H9 (cell line): ENCODE measurements around the gene CDRT15L2. TPM values are rescaled to one million over a fixed set of nuclear protein-coding genes. Genes with fewer than 3 reads are reported as not detected.

Source experiments
- DNase-seq: peaks from one replicate; pipeline ENCODE4 v3.0.0-alpha.2; 2017
- H2AFZ ChIP-seq: one replicate; pipeline ENCODE4 v1.6.1; 2013; ENCODE audit warnings: mild to moderate bottlenecking, low read length, control low read depth, moderate library complexity
- H2AK5ac ChIP-seq: 2 replicates; pipeline ENCODE4 v1.6.1; 2013; ENCODE audit warnings: low read length, control low read depth, mixed read lengths; ENCODE audit not compliant: insufficient read length
- H2BK120ac ChIP-seq: one replicate; pipeline ENCODE4 v1.6.1; 2013; ENCODE audit warnings: low read depth, mild to moderate bottlenecking, low read length, control low read depth, inconsistent platforms; ENCODE audit not compliant: poor library complexity, severe bottlenecking
- H2BK12ac ChIP-seq: 2 replicates; pipeline ENCODE4 v1.6.1; 2013; ENCODE audit warnings: low read length, control low read depth, mixed read lengths, low read depth; ENCODE audit not compliant: insufficient read length
- H2BK15ac ChIP-seq: 2 replicates; pipeline ENCODE4 v1.6.1; 2013; ENCODE audit warnings: low read depth, low read length, control low read depth
- H2BK20ac ChIP-seq: one replicate; pipeline ENCODE4 v1.6.1; 2013; ENCODE audit warnings: low read depth, mild to moderate bottlenecking, low read length, control low read depth, inconsistent platforms; ENCODE audit not compliant: poor library complexity, severe bottlenecking
- H2BK5ac ChIP-seq: 2 replicates; pipeline ENCODE4 v1.6.1; 2013; ENCODE audit warnings: low read length, control low read depth, mixed read lengths; ENCODE audit not compliant: insufficient read length
- H3K14ac ChIP-seq: 2 replicates; pipeline ENCODE4 v1.6.1; 2013; ENCODE audit warnings: low read length, control low read depth; ENCODE audit not compliant: insufficient read depth
- H3K18ac ChIP-seq: 2 replicates; pipeline ENCODE4 v1.6.1; 2013; ENCODE audit warnings: low read depth, mild to moderate bottlenecking, mixed read lengths, low read length, control low read depth; ENCODE audit not compliant: insufficient read length
- H3K23ac ChIP-seq: 2 replicates; pipeline ENCODE4 v1.6.1; 2013; ENCODE audit warnings: low read length, control low read depth, mixed read lengths, low read depth; ENCODE audit not compliant: insufficient read length
- H3K23me2 ChIP-seq: 2 replicates; pipeline ENCODE4 v1.6.1; 2013; ENCODE audit warnings: low read depth, mild to moderate bottlenecking, mixed read lengths, low read length, control low read depth; ENCODE audit not compliant: insufficient read length, poor library complexity, severe bottlenecking
- H3K27ac ChIP-seq: 2 replicates; pipeline ENCODE4 v1.5.1; 2013; ENCODE audit warnings: low read length, control low read depth, mixed read lengths, low read depth; ENCODE audit not compliant: insufficient read length
- H3K27me3 ChIP-seq: 2 replicates; pipeline ENCODE4 v1.6.1; 2013; ENCODE audit warnings: low read length, control low read depth, inconsistent platforms; ENCODE audit not compliant: insufficient read depth
- H3K4ac ChIP-seq: 2 replicates; pipeline ENCODE4 v1.6.1; 2013; ENCODE audit warnings: low read depth, mild to moderate bottlenecking, control low read depth, inconsistent platforms, low read length, moderate library complexity
- H3K4me1 ChIP-seq: 2 replicates; pipeline ENCODE4 v1.6.1; 2013; ENCODE audit warnings: low read length, control low read depth, inconsistent platforms; ENCODE audit not compliant: insufficient read depth
- H3K4me2 ChIP-seq: 2 replicates; pipeline ENCODE4 v1.6.1; 2013; ENCODE audit warnings: low read length, control low read depth, mixed read lengths; ENCODE audit not compliant: insufficient read length, insufficient read depth
- H3K56ac ChIP-seq: 2 replicates; pipeline ENCODE4 v1.6.1; 2013; ENCODE audit warnings: low read depth, mild to moderate bottlenecking, mixed read lengths, low read length, control low read depth; ENCODE audit not compliant: insufficient read length
- H3K79me1 ChIP-seq: 2 replicates; pipeline ENCODE4 v1.6.1; 2013; ENCODE audit warnings: low read depth, mild to moderate bottlenecking, moderate library complexity, low read length, control low read depth, inconsistent platforms; ENCODE audit not compliant: insufficient read depth, poor library complexity, severe bottlenecking
- H3K79me2 ChIP-seq: 2 replicates; pipeline ENCODE4 v1.6.1; 2013; ENCODE audit warnings: low read length, control low read depth, inconsistent platforms; ENCODE audit not compliant: insufficient read depth
- H3K9ac ChIP-seq: 2 replicates; pipeline ENCODE4 v1.6.1; 2013; ENCODE audit warnings: low read length, control low read depth, mixed read lengths; ENCODE audit not compliant: insufficient read length; ENCODE audit errors: extremely low read depth
- H3K9me3 ChIP-seq: one replicate; pipeline ENCODE4 v1.6.1; 2013; ENCODE audit warnings: low read depth, low read length, inconsistent platforms; ENCODE audit not compliant: control insufficient read depth
- H3T11ph ChIP-seq: one replicate; pipeline ENCODE4 v1.6.1; 2013; ENCODE audit warnings: mild to moderate bottlenecking, low read length, control low read depth, inconsistent platforms
- H4K20me1 ChIP-seq: one replicate; pipeline ENCODE4 v1.6.1; 2013; ENCODE audit not compliant: control insufficient read depth, insufficient read length, insufficient read depth
- H4K5ac ChIP-seq: 2 replicates; pipeline ENCODE4 v1.6.1; 2013; ENCODE audit warnings: low read depth, mild to moderate bottlenecking, mixed read lengths, low read length, control low read depth; ENCODE audit not compliant: insufficient read length
- H4K8ac ChIP-seq: replicated peaks from 2 replicates; pipeline ENCODE4 v1.6.1; 2013; ENCODE audit warnings: low read length, control low read depth, mixed read lengths, low read depth; ENCODE audit not compliant: insufficient read length
- H4K91ac ChIP-seq: 2 replicates; pipeline ENCODE4 v1.6.1; 2013; ENCODE audit warnings: low read depth, mild to moderate bottlenecking, moderate library complexity, mixed read lengths, low read length, control low read depth; ENCODE audit not compliant: insufficient read length
- H3K27ac Mint-ChIP-seq, 3 experiments: 2 replicates in 2 of 3; 3 replicates in 1 of 3; pipeline ENCODE4 v1.8.0; 2020 to 2021; ENCODE audit warnings: mixed read lengths in 3 of 3, mild to moderate bottlenecking in 1 of 3, moderate library complexity in 1 of 3
- H3K27me3 Mint-ChIP-seq: 2 replicates; pipeline ENCODE4 v1.8.0; 2021; ENCODE audit warnings: low read depth, mild to moderate bottlenecking, moderate library complexity, mixed read lengths
- H3K36me3 Mint-ChIP-seq, 3 experiments: 2 replicates in 2 of 3; 3 replicates in 1 of 3; pipeline ENCODE4 v1.8.0; 2020 to 2021; ENCODE audit warnings: low read depth in 3 of 3, mixed read lengths in 3 of 3; ENCODE audit not compliant: insufficient read depth in 1 of 3
- H3K4me1 Mint-ChIP-seq, 2 experiments: 2 replicates each; pipeline ENCODE4 v1.8.0; 2020; ENCODE audit warnings: mixed read lengths in 2 of 2
- H3K4me3 Mint-ChIP-seq, 2 experiments: 2 replicates in 1 of 2; 3 replicates in 1 of 2; pipeline ENCODE4 v1.8.0; 2020 to 2021; ENCODE audit warnings: mild to moderate bottlenecking in 2 of 2, mixed read lengths in 2 of 2, moderate library complexity in 1 of 2
- H3K9me3 Mint-ChIP-seq, 2 experiments: 2 replicates in 1 of 2; 3 replicates in 1 of 2; pipeline ENCODE4 v1.8.0; 2020; ENCODE audit warnings: mild to moderate bottlenecking in 2 of 2, mixed read lengths in 2 of 2, moderate library complexity in 1 of 2
- CTCF ChIP-seq: fragments of 200-600 bp; sonication (generic); conservative IDR thresholded peaks from 3 replicates; pipeline ENCODE4 v1.8.0; 2021; ENCODE audit warnings: antibody characterized with exemption, mild to moderate bottlenecking
- WGBS: extraction: QIAGEN DNeasy Blood & Tissue Kit; methylation state at CpG from one replicate; pipeline ENCODE4 v1.1.7; 2013; ENCODE audit warnings: missing lambda C conversion rate, low lambda C conversion rate, mixed read lengths; ENCODE audit not compliant: insufficient read length; ENCODE audit errors: extremely low coverage; 5-methylcytosine and 5-hydroxymethylcytosine counted together
- total RNA-seq: library from RNA; stranded (reverse); gene quantifications from 2 replicates; pipeline ENCODE4 v1.2.1, GENCODE V29; 2021

Gene CDRT15L2
- total RNA-seq, 1 experiment from 2014 or later: not detected

GRCh38 chr17:20612635-20613034, 33.1 kb downstream of the CDRT15L2 start:
- Histone ChIP-seq H4K20me1 (no peaks in the 10 kb centered on the region), H3K23ac (no peak overlapping the region), H3T11ph (no peak overlapping the region), H2BK15ac (no peak overlapping the region), H3K4ac (no peak overlapping the region), H4K8ac (no peak overlapping the region), H4K5ac (no peak overlapping the region), H3K14ac (no peak overlapping the region), H3K23me2 (no peaks in the 10 kb centered on the region), H3K9ac (no peak overlapping the region), H3K56ac (no peak overlapping the region), H2AK5ac (no peak overlapping the region), H2BK12ac (no peak overlapping the region), H2BK5ac (no peak overlapping the region), H2BK120ac (no peak overlapping the region), H3K18ac (no peak overlapping the region), H3K4me1 (no peaks in the 10 kb centered on the region), H3K9me3 (no peaks in the 10 kb centered on the region), H2BK20ac (no peak overlapping the region), H3K4me2 (no peak overlapping the region), H3K79me1 (no peaks in the 10 kb centered on the region), H4K91ac (no peak overlapping the region), H3K27me3 (no peaks in the 10 kb centered on the region), H3K79me2 (no peaks in the 10 kb centered on the region), H2AFZ (no peak overlapping the region), H3K27ac (no peak overlapping the region)
- DNase-seq: no peak
- whole genome bisulfite sequencing: no CpG with 5 or more reads among the region's 16 CpGs
- Mint-ChIP-seq H3K4me1 (peaks cover 4% of the 10 kb centered on the region in 2 experiments; a peak in 1 of 4 replicates), H3K4me3 (peak overlapping the region in 1 of 2 experiments; percentile 17; a peak in 1 of 5 replicates), H3K27me3 (no peaks in the 10 kb centered on the region; the same call in none of the 2 replicates), H3K27ac (no peak overlapping the region), H3K36me3 (no peaks in the 10 kb centered on the region), H3K9me3 (no peaks in the 10 kb centered on the region; a peak in 1 of 5 replicates)
- no peak for TF ChIP-seq CTCF
